Neural cell (in vitro differentiated cells): ENCODE data around the gene SGIP1. TPM values are rescaled to one million over a fixed set of nuclear protein-coding genes. Genes with fewer than 3 reads are reported as not detected.

Experiments used
- H2AFZ ChIP-seq: fragments of 200-600, 300-800 bp; sonication (generic), shearing (Covaris generic); 2 replicates; pipeline ENCODE4 v1.6.0; 2014; ENCODE audit warnings: low read depth, mild to moderate bottlenecking, antibody characterized with exemption, low read length, moderate library complexity
- H3F3A ChIP-seq: fragments of 200-600 bp; shearing (Covaris generic); 2 replicates; pipeline ENCODE4 v1.6.1; 2016; ENCODE audit warnings: mild to moderate bottlenecking, moderate library complexity, mixed read lengths, antibody characterized with exemption, low read length; ENCODE audit not compliant: insufficient read depth, poor library complexity, severe bottlenecking
- H3K27ac ChIP-seq: fragments of 200-600, 300-800 bp; sonication (generic), shearing (Covaris generic); 2 replicates; pipeline ENCODE4 v1.5.1; 2014; ENCODE audit warnings: mild to moderate bottlenecking, low read length, moderate library complexity
- H3K27me3 ChIP-seq: fragments of 300-800, 200-600 bp; sonication (generic), shearing (Covaris generic); 2 replicates; pipeline ENCODE4 v1.6.0; 2014; ENCODE audit warnings: mild to moderate bottlenecking, low read depth, low read length, moderate library complexity; ENCODE audit not compliant: insufficient read depth
- H3K36me3 ChIP-seq: fragments of 300-800, 200-600 bp; sonication (generic), shearing (Covaris generic); 2 replicates; pipeline ENCODE4 v1.5.1; 2014; ENCODE audit warnings: mild to moderate bottlenecking, antibody characterized with exemption, low read length, moderate library complexity; ENCODE audit not compliant: insufficient read depth
- H3K4me2 ChIP-seq: fragments of 300-800, 200-600 bp; sonication (generic), shearing (Covaris generic); 2 replicates; pipeline ENCODE4 v1.6.0; 2014; ENCODE audit warnings: mild to moderate bottlenecking, low read length
- H3K4me3 ChIP-seq: fragments of 300-800, 200-600 bp; sonication (generic), shearing (Covaris generic); 2 replicates; pipeline ENCODE4 v1.5.1; 2014; ENCODE audit warnings: mild to moderate bottlenecking, low read length, moderate library complexity
- H3K79me2 ChIP-seq: fragments of 200-600 bp; shearing (Covaris generic); replicated peaks from 2 replicates; pipeline ENCODE4 v1.6.0; 2014; ENCODE audit warnings: mild to moderate bottlenecking, low read length, moderate library complexity; ENCODE audit not compliant: insufficient read depth
- H3K9ac ChIP-seq: fragments of 300-800, 200-600 bp; sonication (generic), shearing (Covaris generic); 2 replicates; pipeline ENCODE4 v1.6.1; 2016; ENCODE audit warnings: mild to moderate bottlenecking, low read length, mixed read lengths
- H3K9me2 ChIP-seq: fragments of 200-600 bp; shearing (Covaris generic); 2 replicates; pipeline ENCODE4 v1.6.1; 2016; ENCODE audit warnings: mild to moderate bottlenecking, low read length, mixed read lengths; ENCODE audit not compliant: insufficient read depth
- H3K9me3 ChIP-seq: fragments of 200-600, 300-800 bp; sonication (generic), shearing (Covaris generic); 2 replicates; pipeline ENCODE4 v1.6.1; 2016; ENCODE audit warnings: mild to moderate bottlenecking, mixed run types, low read length, moderate library complexity, mixed read lengths
- H4K20me1 ChIP-seq: fragments of 200-600 bp; shearing (Covaris generic); 2 replicates; pipeline ENCODE4 v1.6.1; 2016; ENCODE audit warnings: mild to moderate bottlenecking, mixed run types; ENCODE audit not compliant: insufficient read depth
- CTCF ChIP-seq: fragments of 450-650 bp; IDR thresholded peaks from 2 replicates; pipeline ENCODE4 v1.5.1; 2014; ENCODE audit warnings: antibody characterized with exemption, mild to moderate bottlenecking, moderate library complexity; ENCODE audit not compliant: poor library complexity, severe bottlenecking
- EZH2 ChIP-seq: fragments of 200-600, 300-800 bp; shearing (Covaris generic), sonication (generic); IDR thresholded peaks from 2 replicates; pipeline ENCODE4 v1.6.1; 2014; ENCODE audit warnings: antibody characterized with exemption, low read length, borderline replicate concordance, mild to moderate bottlenecking; ENCODE audit not compliant: insufficient read depth, poor library complexity, severe bottlenecking
- MXI1 ChIP-seq: fragments of 450-650 bp; conservative IDR thresholded peaks from 2 replicates; pipeline ENCODE4 v1.6.1; 2014; ENCODE audit warnings: antibody characterized with exemption, mild to moderate bottlenecking; ENCODE audit not compliant: poor library complexity, severe bottlenecking
- POLR2AphosphoS5 ChIP-seq: IDR thresholded peaks from 2 replicates; pipeline ENCODE4 v1.6.1; 2012
- RAD21 ChIP-seq: fragments of 450-650 bp; conservative IDR thresholded peaks from 2 replicates; pipeline ENCODE4 v1.6.1; 2014; ENCODE audit warnings: antibody characterized with exemption, mild to moderate bottlenecking, moderate library complexity
- REST ChIP-seq: IDR thresholded peaks from 2 replicates; pipeline ENCODE4 v1.6.1; 2012; ENCODE audit warnings: borderline replicate concordance
- SMC3 ChIP-seq: fragments of 450-650 bp; conservative IDR thresholded peaks from 2 replicates; pipeline ENCODE4 v1.6.1; 2014; ENCODE audit warnings: antibody characterized with exemption, mild to moderate bottlenecking, moderate library complexity; ENCODE audit not compliant: poor library complexity
- TAF1 ChIP-seq: IDR thresholded peaks from 2 replicates; pipeline ENCODE4 v1.6.1; 2012; ENCODE audit warnings: low read depth
- polyA plus RNA-seq: library from polyadenylated mRNA; depleted of rRNA; stranded (reverse); fragments of >200 nt; gene quantifications from 2 replicates; pipeline ENCODE4 v1.2.3, GENCODE V29; 2014

SGIP1 gene
- polyA plus RNA-seq, 1 donor from 2014 or later = 50.5 TPM

GRCh38 chr1:66648901-66649595, 115.1 kb downstream of the SGIP1 start:
- Histone ChIP-seq H3K4me2 (no peak overlapping the region), H3F3A (no peaks in the 10 kb centered on the region), H3K27me3 (no peaks in the 10 kb centered on the region), H3K79me2 (no peaks in the 10 kb centered on the region), H3K9me2 (no peaks in the 10 kb centered on the region), H3K9ac (no peak overlapping the region), H3K9me3 (no peaks in the 10 kb centered on the region), H3K4me3 (no peak overlapping the region), H3K36me3 (no peaks in the 10 kb centered on the region), H2AFZ (no peak overlapping the region), H3K27ac (no peak overlapping the region), H4K20me1 (no peaks in the 10 kb centered on the region)
- TF ChIP-seq POLR2AphosphoS5 (no peak), REST (no peak), SMC3 (no peak), CTCF (no peak), RAD21 (no peak), MXI1 (no peak), EZH2 (no peak)

GRCh38 chr1:66652556-66652955, 118.6 kb downstream of the SGIP1 start:
- no peaks in the 10 kb centered on the region for H3K36me3 ChIP-seq
- no peaks in the 10 kb centered on the region for H3K9me3 ChIP-seq
- H3K4me3 ChIP-seq = no peak overlapping the region
- H3F3A ChIP-seq = no peaks in the 10 kb centered on the region
- no peak overlapping the region for H2AFZ ChIP-seq
- TF ChIP-seq TAF1 = no peak
- TF ChIP-seq MXI1 = no peak
- no peak for TF ChIP-seq RAD21
- TF ChIP-seq CTCF = no peak
- TF ChIP-seq POLR2AphosphoS5 = no peak
- H3K9ac ChIP-seq = no peak overlapping the region
- no peaks in the 10 kb centered on the region for H3K27me3 ChIP-seq
- no peak overlapping the region for H3K27ac ChIP-seq
- no peak overlapping the region for H3K4me2 ChIP-seq
- H3K9me2 ChIP-seq = no peaks in the 10 kb centered on the region
- no peaks in the 10 kb centered on the region for H3K79me2 ChIP-seq
- no peaks in the 10 kb centered on the region for H4K20me1 ChIP-seq
